Activated CD4-positive, alpha-beta memory T cell treated with anti-CD3 and anti-CD28 coated beads for 36 hours (primary cell): ENCODE data around the gene VTI1A. TPM values are rescaled to one million over a fixed set of nuclear protein-coding genes. Genes with fewer than 3 reads are reported as not detected.

Experiments used
- CTCF ChIA-PET: fragments of 350-600 bp; sonication (Branson Sonifier 250); formaldehyde crosslinking; loops from one replicate; lab custom pipeline; 2021; ENCODE audit warnings: antibody characterized with exemption, inconsistent platforms; lab: Charles Lee
- POLR2A ChIA-PET: fragments of 350-600 bp; sonication (Branson Sonifier 250); formaldehyde crosslinking; loops from one replicate; lab custom pipeline; 2021; ENCODE audit warnings: antibody characterized with exemption; lab: Charles Lee
- DNase-seq: peaks from one replicate; pipeline ENCODE4 v3.0.0-alpha.2; 2020
- H3K27ac Mint-ChIP-seq: one replicate; pipeline ENCODE4 v1.8.0; 2021; ENCODE audit warnings: mixed read lengths
- H3K27me3 Mint-ChIP-seq: one replicate; pipeline ENCODE4 v1.8.0; 2021; ENCODE audit warnings: mixed read lengths
- H3K36me3 Mint-ChIP-seq: one replicate; pipeline ENCODE4 v1.8.0; 2021; ENCODE audit warnings: mixed read lengths
- H3K4me1 Mint-ChIP-seq: one replicate; pipeline ENCODE4 v1.8.0; 2021; ENCODE audit warnings: low read depth, mixed read lengths
- H3K4me3 Mint-ChIP-seq: one replicate; pipeline ENCODE4 v1.8.0; 2021; ENCODE audit warnings: mild to moderate bottlenecking, mixed read lengths
- H3K9me3 Mint-ChIP-seq: one replicate; pipeline ENCODE4 v1.8.0; 2021; ENCODE audit warnings: mixed read lengths
- intact Hi-C: fragments of 100-400 bp; cut with micrococcal nuclease; formaldehyde crosslinking; loops from one replicate; pipeline ENCODE4 v1.15.1; 2023
- total RNA-seq, 2 experiments: library from RNA; stranded (reverse); gene quantifications; one replicate each; pipeline ENCODE4 v1.2.3, GENCODE V29; 2021

Gene VTI1A
- total RNA-seq, 2 experiments from 2014 or later, result 24.3 to 24.5 TPM

DNA sequence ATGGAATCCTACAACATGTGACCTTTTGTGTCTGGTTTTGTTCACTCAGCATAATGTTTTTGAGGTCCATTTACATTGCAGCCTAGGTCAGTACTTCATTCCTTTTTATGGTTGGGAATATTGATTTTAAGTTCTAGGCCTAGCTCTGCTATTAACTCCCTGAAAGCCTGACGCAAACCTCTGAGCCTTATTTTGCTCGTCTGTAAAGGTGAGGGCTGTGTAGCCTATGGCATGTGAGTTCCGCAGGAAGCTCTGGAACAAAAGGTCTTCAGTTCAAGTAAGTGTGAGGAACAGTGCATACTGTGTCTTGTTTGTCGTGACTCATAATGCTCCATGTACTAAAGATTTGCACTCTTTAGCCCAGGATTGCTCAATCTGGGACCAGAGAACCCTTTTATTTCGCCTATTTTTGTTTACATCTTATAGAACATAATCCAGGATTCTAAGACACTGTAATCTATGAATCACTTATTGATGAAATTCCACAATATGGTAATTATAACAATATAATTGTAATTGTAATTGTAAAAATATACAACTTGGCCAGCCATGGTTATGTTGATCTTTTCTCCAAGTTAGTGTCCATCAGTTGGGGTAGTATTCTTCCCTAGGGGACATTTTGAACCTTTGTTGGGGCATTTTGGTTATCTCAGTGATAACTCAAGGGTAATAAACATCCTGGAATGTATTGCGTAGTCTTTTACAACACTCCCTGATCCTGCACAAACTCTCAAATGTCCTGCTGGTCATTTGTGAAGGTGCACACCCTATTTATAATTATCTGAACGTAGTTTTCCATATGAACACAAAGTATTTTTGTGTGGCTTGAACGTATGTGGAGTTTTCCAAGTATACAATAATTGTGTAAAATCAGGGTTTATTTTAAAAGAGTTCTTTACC lies 184.7 kb downstream of the VTI1A start:
- intact Hi-C loops, result no loop called here
- Mint-ChIP-seq H3K9me3 (no peaks in the 10 kb centered on the region), H3K4me1 (no peaks in the 10 kb centered on the region), H3K36me3 (peaks cover 1% of the 10 kb centered on the region), H3K27ac (no peak overlapping the region), H3K4me3 (no peak overlapping the region), H3K27me3 (no peaks in the 10 kb centered on the region)
- no peak for DNase-seq
- CTCF ChIA-PET, result no interaction called here
- POLR2A ChIA-PET, result no interaction called here

DNA sequence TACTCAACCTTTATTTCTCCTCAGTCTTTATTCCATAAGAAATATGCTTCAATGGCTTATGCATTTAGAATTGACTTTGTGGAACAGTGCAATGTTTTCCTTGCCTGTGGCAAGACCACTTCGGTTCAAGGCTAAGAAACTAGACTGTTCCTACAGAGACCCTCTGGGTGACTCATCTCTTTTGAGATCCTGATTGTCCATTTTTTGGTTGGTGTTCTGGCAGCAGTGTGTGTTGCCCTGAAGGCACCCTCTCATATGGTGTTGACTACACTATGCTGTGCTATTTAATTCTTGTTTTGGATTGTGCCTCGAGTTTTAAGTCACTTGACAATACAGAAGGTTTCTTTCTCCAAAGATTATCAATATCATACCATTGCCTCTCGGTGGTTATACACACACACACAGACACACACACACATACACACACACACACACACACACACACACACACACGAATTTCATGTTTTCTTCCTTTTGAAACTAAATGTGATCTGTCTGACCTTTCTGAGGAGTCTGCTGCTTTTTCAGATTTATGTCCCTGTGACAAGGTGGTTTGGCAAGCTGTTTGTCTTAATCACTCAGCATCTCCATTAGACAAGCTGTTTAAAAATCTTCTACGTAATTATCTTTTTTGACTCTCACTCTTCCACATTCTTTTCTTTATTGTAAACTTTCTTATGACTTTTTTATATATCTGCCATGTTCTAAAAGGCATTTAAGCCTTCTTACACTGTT lies 187.2 kb downstream of the VTI1A start:
- ChIA-PET POLR2A (no interaction called here), CTCF (interaction anchor here (1.0 kb wide), 1 partner anchor 10 kb away, joined by 3 read pairs; no protein-coding TSS in a partner anchor)
- Mint-ChIP-seq H3K4me1 (no peaks in the 10 kb centered on the region), H3K36me3 (peaks cover 1% of the 10 kb centered on the region), H3K27ac (no peak overlapping the region), H3K4me3 (no peak overlapping the region), H3K27me3 (no peaks in the 10 kb centered on the region), H3K9me3 (no peaks in the 10 kb centered on the region)
- no peak for DNase-seq
- intact Hi-C loops, result no loop called here

- intact Hi-C loops, result no loop called here
- no peak for DNase-seq
- H3K4me1 Mint-ChIP-seq, result no peaks in the 10 kb centered on the region
- CTCF ChIA-PET, result no interaction called here
- POLR2A ChIA-PET, result no interaction called here
- no peak overlapping the region for H3K4me3 Mint-ChIP-seq
- H3K9me3 Mint-ChIP-seq, result no peaks in the 10 kb centered on the region
- H3K27me3 Mint-ChIP-seq, result no peaks in the 10 kb centered on the region
- H3K36me3 Mint-ChIP-seq, result peaks cover 1% of the 10 kb centered on the region
- no peak overlapping the region for H3K27ac Mint-ChIP-seq
Observed at GRCh38 chr10:112637901-112638300, 190.9 kb downstream of the VTI1A start.

- H3K36me3 Mint-ChIP-seq, result no peaks in the 10 kb centered on the region
- intact Hi-C loops, result no loop called here
- no peaks in the 10 kb centered on the region for H3K4me1 Mint-ChIP-seq
- H3K4me3 Mint-ChIP-seq, result no peak overlapping the region
- H3K27ac Mint-ChIP-seq, result no peak overlapping the region
- DNase-seq, result no peak
- CTCF ChIA-PET, result interaction anchor here (0.6 kb wide), 1 partner anchor 43 kb away, joined by 3 read pairs; no protein-coding TSS in a partner anchor
- POLR2A ChIA-PET, result no interaction called here
- no peaks in the 10 kb centered on the region for H3K27me3 Mint-ChIP-seq
- H3K9me3 Mint-ChIP-seq, result no peaks in the 10 kb centered on the region
Observed at GRCh38 chr10:112639298-112639697, 192.3 kb downstream of the VTI1A start.

DNA sequence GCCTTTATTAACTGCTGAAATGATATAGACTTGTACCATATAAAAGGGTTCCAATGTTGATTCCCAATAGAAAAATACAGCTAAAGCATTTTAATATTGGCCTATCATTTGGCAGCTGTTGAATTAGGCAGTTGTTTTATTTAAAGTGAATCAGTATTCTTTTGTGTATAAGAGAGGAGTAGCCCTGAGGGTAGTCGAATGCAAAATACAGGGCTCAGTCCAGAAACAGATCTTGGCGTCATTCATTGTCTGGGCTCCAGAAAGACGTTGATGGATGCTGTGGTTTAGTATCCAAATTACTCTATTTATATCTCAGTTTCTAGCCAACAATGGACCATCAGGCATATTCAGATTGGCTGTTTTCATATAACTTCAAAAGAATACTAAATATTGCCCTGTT lies 193.6 kb downstream of the VTI1A start:
- POLR2A ChIA-PET, result no interaction called here
- no peaks in the 10 kb centered on the region for H3K4me1 Mint-ChIP-seq
- intact Hi-C loops, result no loop called here
- no peak overlapping the region for H3K27ac Mint-ChIP-seq
- H3K36me3 Mint-ChIP-seq, result no peaks in the 10 kb centered on the region
- H3K27me3 Mint-ChIP-seq, result no peaks in the 10 kb centered on the region
- no peaks in the 10 kb centered on the region for H3K9me3 Mint-ChIP-seq
- H3K4me3 Mint-ChIP-seq, result no peak overlapping the region
- CTCF ChIA-PET, result no interaction called here
- DNase-seq, result no peak

- POLR2A ChIA-PET, result no interaction called here
- intact Hi-C loops, result no loop called here
- no peaks in the 10 kb centered on the region for H3K4me1 Mint-ChIP-seq
- no peak for DNase-seq
- no peaks in the 10 kb centered on the region for H3K36me3 Mint-ChIP-seq
- H3K27me3 Mint-ChIP-seq, result no peaks in the 10 kb centered on the region
- H3K4me3 Mint-ChIP-seq, result no peak overlapping the region
- no peak overlapping the region for H3K27ac Mint-ChIP-seq
- CTCF ChIA-PET, result interaction anchor here (0.7 to 1.1 kb wide), 2 partner anchors 9 to 117 kb away, joined by 3 to 4 read pairs; no protein-coding TSS in a partner anchor
- H3K9me3 Mint-ChIP-seq, result no peaks in the 10 kb centered on the region
Observed at GRCh38 chr10:112643600-112644264, 196.7 kb downstream of the VTI1A start.

DNA sequence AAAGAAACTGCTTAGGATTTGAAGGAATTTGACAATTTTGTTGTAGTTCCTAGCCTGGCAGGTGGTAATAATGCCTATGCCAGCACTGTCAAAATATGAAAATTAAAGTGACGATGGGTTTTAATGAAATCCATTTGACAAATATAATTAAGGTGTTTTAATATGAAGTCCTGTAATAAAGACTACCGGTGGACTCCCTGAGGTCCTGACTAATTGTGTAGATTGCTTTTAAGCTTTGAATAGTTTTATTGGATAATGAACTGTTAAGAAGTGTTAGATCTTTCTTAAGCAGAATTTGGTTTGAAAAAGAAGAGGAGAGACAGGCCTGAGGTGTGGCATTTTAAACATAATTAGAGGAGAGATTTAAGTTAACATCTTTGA lies 197.2 kb downstream of the VTI1A start:
- Mint-ChIP-seq H3K27me3 (no peaks in the 10 kb centered on the region), H3K36me3 (no peaks in the 10 kb centered on the region), H3K4me3 (no peak overlapping the region), H3K4me1 (no peaks in the 10 kb centered on the region), H3K9me3 (no peaks in the 10 kb centered on the region), H3K27ac (no peak overlapping the region)
- ChIA-PET POLR2A (no interaction called here), CTCF (interaction anchor here (1.1 kb wide), 1 partner anchor 9 kb away, joined by 3 read pairs; no protein-coding TSS in a partner anchor)
- no peak for DNase-seq
- intact Hi-C loops, result no loop called here

- H3K4me1 Mint-ChIP-seq, result no peaks in the 10 kb centered on the region
- no peak overlapping the region for H3K4me3 Mint-ChIP-seq
- CTCF ChIA-PET, result no interaction called here
- POLR2A ChIA-PET, result no interaction called here
- H3K27ac Mint-ChIP-seq, result no peak overlapping the region
- no peaks in the 10 kb centered on the region for H3K27me3 Mint-ChIP-seq
- DNase-seq, result no peak
- intact Hi-C loops, result no loop called here
- peaks cover 6% of the 10 kb centered on the region for H3K36me3 Mint-ChIP-seq
- no peaks in the 10 kb centered on the region for H3K9me3 Mint-ChIP-seq
Observed at GRCh38 chr10:112649006-112649821, 202.2 kb downstream of the VTI1A start.

GRCh38 chr10:112649822-112650152 lies 202.8 kb downstream of the VTI1A start:
- CTCF ChIA-PET, result no interaction called here
- no peaks in the 10 kb centered on the region for H3K27me3 Mint-ChIP-seq
- peaks cover 6% of the 10 kb centered on the region for H3K36me3 Mint-ChIP-seq
- DNase-seq, result no peak
- H3K4me3 Mint-ChIP-seq, result no peak overlapping the region
- intact Hi-C loops, result no loop called here
- POLR2A ChIA-PET, result no interaction called here
- H3K27ac Mint-ChIP-seq, result no peak overlapping the region
- no peaks in the 10 kb centered on the region for H3K4me1 Mint-ChIP-seq
- no peaks in the 10 kb centered on the region for H3K9me3 Mint-ChIP-seq

DNA sequence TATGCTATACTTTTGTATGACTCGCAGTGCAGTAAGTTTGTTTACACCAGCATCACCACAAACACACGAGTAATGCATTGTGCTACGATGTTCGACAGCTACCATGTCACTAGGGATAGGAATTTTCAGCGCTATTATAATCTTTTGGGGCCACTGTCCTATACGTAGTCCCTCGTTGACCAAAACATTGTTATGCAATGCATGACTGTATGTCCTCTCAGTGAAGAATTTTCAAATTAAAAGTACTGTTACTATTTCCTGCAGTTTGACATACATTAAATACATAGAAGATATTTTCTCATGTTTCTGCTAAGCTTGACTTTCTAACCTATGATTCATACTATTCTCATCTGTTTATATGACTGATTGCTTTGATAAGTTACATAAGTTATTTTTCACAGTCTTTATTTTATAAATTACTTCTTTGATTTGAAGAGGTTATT lies 203.6 kb downstream of the VTI1A start:
- CTCF ChIA-PET, result no interaction called here
- H3K27me3 Mint-ChIP-seq, result no peaks in the 10 kb centered on the region
- H3K4me3 Mint-ChIP-seq, result no peak overlapping the region
- no peak for DNase-seq
- no peak overlapping the region for H3K27ac Mint-ChIP-seq
- no peaks in the 10 kb centered on the region for H3K9me3 Mint-ChIP-seq
- POLR2A ChIA-PET, result no interaction called here
- no peaks in the 10 kb centered on the region for H3K4me1 Mint-ChIP-seq
- intact Hi-C loops, result no loop called here
- peaks cover 6% of the 10 kb centered on the region for H3K36me3 Mint-ChIP-seq

GRCh38 chr10:112653215-112653614 lies 206.2 kb downstream of the VTI1A start:
- H3K27ac Mint-ChIP-seq, result no peak overlapping the region
- peaks cover 6% of the 10 kb centered on the region for H3K36me3 Mint-ChIP-seq
- H3K4me1 Mint-ChIP-seq, result no peaks in the 10 kb centered on the region
- POLR2A ChIA-PET, result no interaction called here
- CTCF ChIA-PET, result no interaction called here
- H3K27me3 Mint-ChIP-seq, result no peaks in the 10 kb centered on the region
- no peak for DNase-seq
- no peaks in the 10 kb centered on the region for H3K9me3 Mint-ChIP-seq
- intact Hi-C loops, result no loop called here
- H3K4me3 Mint-ChIP-seq, result no peak overlapping the region
